Cardiac fibroblast (primary cell): ENCODE measurements around the gene HHAT.

Experiments used
- DNase-seq, 2 donors: peaks; one replicate each; pipeline versions ENCODE4 v3.0.0 to v3.0.0-alpha.2; 2010; ENCODE audit warnings: low read depth in 2 of 2
- H3K4me3 ChIP-seq, 2 donors: replicated peaks in 1 of 2; 1 replicate in 1 of 2; 2 replicates in 1 of 2; pipeline ENCODE4 v1.5.1; 2011; ENCODE audit warnings: low read depth in 2 of 2, low read length in 2 of 2, mild to moderate bottlenecking in 2 of 2, moderate library complexity in 1 of 2
- CTCF ChIP-seq: IDR thresholded peaks from one replicate; pipeline ENCODE4 v1.5.1; 2011; ENCODE audit warnings: low read depth, mild to moderate bottlenecking, low read length, inconsistent platforms

Gene HHAT

DNA sequence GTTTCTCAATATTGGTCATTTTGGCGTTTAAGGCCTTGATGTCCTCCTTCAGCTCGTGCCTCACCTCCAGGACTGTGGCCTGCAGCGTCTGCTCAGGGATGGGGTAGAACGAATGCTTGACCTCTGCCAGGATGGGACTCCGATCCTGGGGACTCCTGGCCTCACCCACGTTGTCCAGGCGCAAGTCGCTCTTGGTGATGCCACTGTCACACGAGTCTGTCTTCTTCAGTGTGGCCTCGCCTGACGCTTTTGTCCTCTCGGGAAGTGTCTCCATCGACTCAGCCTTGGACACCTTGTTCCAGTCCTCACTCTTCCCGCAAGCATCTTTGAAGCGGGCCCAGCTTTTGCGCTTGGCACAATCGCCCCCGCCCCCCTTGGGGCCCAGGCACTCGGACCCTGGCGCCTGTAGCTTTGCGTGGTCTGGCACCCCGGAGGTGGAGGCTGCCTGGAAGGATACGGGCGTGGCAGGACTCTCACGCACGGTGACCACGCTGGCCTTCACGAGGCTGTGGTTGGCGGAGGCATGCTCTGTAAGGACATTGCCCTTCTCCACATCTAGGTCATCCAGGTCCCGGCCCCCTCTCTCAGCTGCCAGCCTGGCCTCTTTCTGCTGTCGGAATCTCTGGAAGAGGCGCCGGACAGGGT is 354.8 kb downstream of the HHAT start:
- H3K4me3 ChIP-seq: no peak overlapping the region
- TF ChIP-seq CTCF: no peak
- no peak for DNase-seq

DNA sequence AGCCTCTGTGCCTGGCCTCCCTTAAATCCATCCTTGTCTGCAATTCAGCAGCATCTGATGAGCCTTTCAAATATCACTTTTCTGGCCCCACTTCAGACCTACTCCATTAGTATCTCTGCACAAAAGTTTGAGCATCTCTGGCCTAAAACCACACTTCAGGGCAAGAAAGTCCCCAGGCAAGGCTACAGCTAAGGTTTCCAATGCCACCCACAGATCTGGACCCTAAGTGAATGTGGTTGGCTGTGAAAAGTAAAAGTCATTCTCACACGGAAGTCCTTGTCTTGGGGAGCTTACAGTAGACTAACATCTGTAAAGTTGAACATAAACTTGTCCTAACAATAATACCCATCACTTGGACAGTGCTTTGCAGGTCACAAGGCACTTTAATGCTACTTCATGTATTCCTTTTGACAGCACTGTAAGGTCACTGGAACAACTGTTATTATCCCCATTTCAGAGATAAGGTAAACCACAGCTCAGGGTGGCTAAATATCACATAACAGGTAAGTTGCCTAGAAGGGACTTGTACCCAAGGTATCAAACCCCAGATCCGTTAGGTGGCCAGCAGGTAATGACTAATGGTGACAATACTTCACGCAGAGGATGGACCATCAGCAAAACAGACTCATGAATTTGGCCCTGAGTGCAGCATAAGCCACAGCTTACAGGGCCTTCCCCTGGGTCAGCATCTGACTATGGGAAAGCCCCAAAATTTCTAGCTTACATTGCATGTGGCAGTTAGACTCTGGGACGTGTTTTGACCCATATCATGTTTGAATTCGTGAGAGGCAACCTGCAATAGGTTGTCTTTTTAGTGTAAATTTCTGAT is 356.0 kb downstream of the HHAT start:
- no peak for TF ChIP-seq CTCF
- H3K4me3 ChIP-seq: no peak overlapping the region
- no peak for DNase-seq

DNA sequence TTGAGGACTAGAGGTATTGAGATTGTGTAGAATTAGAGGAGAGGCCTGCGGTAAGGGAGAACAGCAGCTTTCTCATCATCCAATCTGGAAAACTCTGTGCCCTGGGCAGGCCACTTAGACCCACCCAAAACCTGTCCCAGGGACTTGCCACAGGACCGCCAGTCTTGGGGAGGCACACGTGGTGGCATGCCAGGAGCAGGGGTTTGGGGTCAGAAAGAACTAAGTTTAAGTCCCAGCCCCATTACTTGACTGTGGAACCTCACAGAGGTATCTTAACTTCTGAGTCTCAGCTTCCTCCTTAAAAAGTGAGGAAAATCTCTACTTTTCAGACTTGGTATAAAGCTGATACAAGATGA is 356.6 kb downstream of the HHAT start:
- DNase-seq: no peak
- H3K4me3 ChIP-seq: no peak overlapping the region
- no peak for TF ChIP-seq CTCF

DNA sequence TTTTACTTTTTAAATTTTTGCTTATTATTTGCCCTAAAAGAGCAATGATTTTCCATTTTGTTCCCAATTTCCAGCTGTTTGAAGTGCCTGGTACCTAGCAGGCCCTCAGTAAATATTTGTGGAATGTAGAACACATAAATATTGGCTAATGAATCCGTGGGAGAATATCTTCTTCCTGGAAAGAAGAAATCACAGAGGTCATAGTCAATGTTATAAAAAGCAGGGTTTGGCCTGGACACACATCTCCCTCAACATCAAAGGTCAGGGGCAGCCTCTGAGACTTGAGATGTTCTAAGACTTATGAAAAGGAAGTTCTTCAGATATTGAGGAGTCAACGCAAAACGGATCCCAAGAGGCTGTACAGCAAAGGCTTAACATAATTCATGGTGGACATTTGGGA is 358.1 kb downstream of the HHAT start:
- TF ChIP-seq CTCF: no peak
- DNase-seq: no peak
- H3K4me3 ChIP-seq: no peak overlapping the region

GRCh38 chr1:210687582-210688279 is 359.0 kb downstream of the HHAT start:
- DNase-seq: no peak
- no peak for TF ChIP-seq CTCF
- H3K4me3 ChIP-seq: no peak overlapping the region

DNA sequence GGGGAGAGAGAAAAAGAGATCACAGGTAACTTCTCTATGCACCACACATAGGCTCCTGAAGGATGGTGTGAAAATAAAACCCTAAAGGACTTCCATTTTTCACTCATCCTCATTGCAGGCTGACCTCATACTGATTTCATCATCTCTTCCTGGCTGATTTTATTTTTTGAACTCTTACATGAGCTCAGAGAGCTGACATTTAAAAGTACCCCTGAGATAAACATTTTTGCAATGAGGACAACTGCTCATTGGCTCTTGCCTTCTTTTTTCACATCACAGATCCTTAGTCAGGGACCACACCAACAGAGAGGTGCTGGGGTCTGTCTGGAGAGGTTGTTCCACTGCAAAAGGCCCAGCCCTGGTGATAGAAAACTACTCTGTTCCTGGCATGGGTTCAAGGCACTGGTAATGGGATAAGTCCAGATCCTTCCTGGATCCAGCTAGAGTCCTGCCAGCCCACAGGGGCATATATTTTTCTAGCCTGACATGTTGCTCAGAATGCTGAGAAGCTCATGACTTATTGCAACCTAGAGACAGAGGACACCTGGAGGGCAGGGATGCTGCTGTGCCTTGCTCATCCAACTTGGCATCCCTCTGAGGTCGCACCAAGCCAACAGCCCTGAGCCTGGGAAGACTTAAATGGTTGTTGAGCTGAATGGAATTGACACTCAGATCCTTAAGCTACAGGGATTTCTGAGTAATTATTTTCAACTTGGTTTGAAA is 360.0 kb downstream of the HHAT start:
- no peak for TF ChIP-seq CTCF
- H3K4me3 ChIP-seq: no peak overlapping the region
- no peak for DNase-seq
